NCI-H1417 (cell line): ENCODE data around the gene CCL16.

Experiments used
- DNase-seq, 3 experiments: peaks; one replicate each; lab custom pipeline; 2025; lab: John Stamatoyannopoulos, UW

The CCL16 gene

GRCh38 chr17:35986643-35987042 lies 5.3 kb upstream of the CCL16 start, which contains the start of gene CCL14:
Gene CCL14, minus strand, starts transcription at chr17:35986729. Its CDS starts 80 bp downstream, at chr17:35986649.
- DNase-seq = no peak

GRCh38 chr17:35984140-35984539 lies 2.8 kb upstream of the CCL16 start:
- DNase-seq = no peak

- DNase-seq = no peak
Measured at GRCh38 chr17:35982409-35983191, 1.3 kb upstream of the CCL16 start.

GRCh38 chr17:35981908-35982330 lies 622 bp upstream of the CCL16 start:
- DNase-seq = no peak

GRCh38 chr17:35978346-35978745 lies 3.0 kb downstream of the CCL16 start:
- DNase-seq = no peak

GRCh38 chr17:35977509-35977908 lies 3.8 kb downstream of the CCL16 start:
- DNase-seq = no peak

GRCh38 chr17:35973333-35974260 lies 7.7 kb downstream of the CCL16 start:
- no peak for DNase-seq

- DNase-seq = no peak
Measured at GRCh38 chr17:35972945-35973332, 8.4 kb downstream of the CCL16 start.

- no peak for DNase-seq
Measured at GRCh38 chr17:35972535-35972934, 8.8 kb downstream of the CCL16 start.

GRCh38 chr17:35972066-35972465 lies 9.2 kb downstream of the CCL16 start:
- DNase-seq = no peak

GRCh38 chr17:35969558-35970380 lies 11.5 kb downstream of the CCL16 start:
- DNase-seq = peak; percentile 54 to 91 (median 84)

- no peak for DNase-seq
Measured at GRCh38 chr17:35968520-35969054, 12.7 kb downstream of the CCL16 start.

- no peak for DNase-seq
Measured at GRCh38 chr17:35965272-35965671, 16.0 kb downstream of the CCL16 start.

GRCh38 chr17:35963663-35964062 lies 17.6 kb downstream of the CCL16 start:
- DNase-seq = no peak

- DNase-seq = no peak
Measured at GRCh38 chr17:35953720-35954119, 27.6 kb downstream of the CCL16 start.

GRCh38 chr17:35949401-35949800 lies 31.9 kb downstream of the CCL16 start:
- no peak for DNase-seq

- no peak for DNase-seq
Measured at GRCh38 chr17:35948092-35948491, 33.2 kb downstream of the CCL16 start.

- DNase-seq = peak; percentile 64 to 84 (median 72)
Measured at GRCh38 chr17:35947156-35947585, 34.1 kb downstream of the CCL16 start.

- no peak for DNase-seq
Measured at GRCh38 chr17:35944151-35944550, 37.1 kb downstream of the CCL16 start.

GRCh38 chr17:35943537-35943936 lies 37.8 kb downstream of the CCL16 start, which contains the start of gene LYZL6:
Gene LYZL6, minus strand, starts transcription at chr17:35943713. Its CDS starts 4,357 bp downstream, at chr17:35939356.
- no peak for DNase-seq

- DNase-seq = no peak
Measured at GRCh38 chr17:35942588-35943186, 38.6 kb downstream of the CCL16 start.
